GM12878 (cell line): Measurements from ENCODE around the gene CD276. TPM values are rescaled to one million over a fixed set of nuclear protein-coding genes. Genes with fewer than 3 reads are reported as not detected.

ENCODE experiments used
- ATAC-seq: fragments of 200-7000 bp; cut with Tn5 transposase; 3 replicates; pipeline ENCODE4 v1.9.1; 2020; ENCODE audit warnings: mild to moderate bottlenecking, moderate library complexity
- BruUV-seq: library from RNA; stranded (reverse); fragments of 400-500 nt; replicated peaks from 2 replicates; lab custom pipeline; 2021; lab: Mats Ljungman, UMichigan
- CTCF ChIA-PET: fragments of 300-600 bp; sonication (Branson Sonifier 250); formaldehyde crosslinking; extraction: SDS; loops from one replicate; lab custom pipeline; 2021; ENCODE audit warnings: inconsistent platforms; lab: Yijun Ruan, JAX
- POLR2A ChIA-PET: fragments of 350-600 bp; formaldehyde crosslinking; extraction: SDS; loops from one replicate; lab custom pipeline; 2021; ENCODE audit warnings: inconsistent platforms; lab: Charles Lee
- RAD21 ChIA-PET: fragments of 300-600 bp; sonication (Branson Sonifier 250); formaldehyde crosslinking; loops from one replicate; lab custom pipeline; 2023; ENCODE audit warnings: antibody characterized with exemption; ENCODE audit not compliant: unreplicated experiment; lab: Charles Lee
- SMC1A ChIA-PET: fragments of 300-600 bp; sonication (Branson Sonifier 250); formaldehyde crosslinking; loops from one replicate; lab custom pipeline; 2023; ENCODE audit not compliant: unreplicated experiment, uncharacterized antibody; lab: Charles Lee
- DNase-seq: peaks from one replicate; pipeline ENCODE4 v3.0.0-alpha.2; 2011; ENCODE audit warnings: low read depth, low spot score
- FAIRE-seq: peaks from 3 replicates; lab custom pipeline; 2011; peaks lifted over from hg19 to GRCh38; lab: Jason Lieb, UNC
- H2AFZ ChIP-seq: 2 replicates; pipeline ENCODE4 v1.6.0; 2011; ENCODE audit warnings: low read depth, low read length, control low read depth; ENCODE audit not compliant: control insufficient read depth
- H3K27ac ChIP-seq: 2 replicates; pipeline ENCODE4 v1.5.1; 2011; ENCODE audit warnings: control low read depth; ENCODE audit not compliant: control insufficient read depth, insufficient read depth
- H3K27me3 ChIP-seq, 2 experiments: replicated peaks in 1 of 2; 2 replicates each; pipeline versions ENCODE4 v1.6.0 to v1.6.1; 2011; ENCODE audit warnings: low read length in 1 of 2; ENCODE audit not compliant: control insufficient read depth in 2 of 2, insufficient read depth in 2 of 2
- H3K36me3 ChIP-seq, 2 experiments: 2 replicates each; pipeline ENCODE4 v1.5.1; 2011; ENCODE audit warnings: low read length in 1 of 2; ENCODE audit not compliant: control insufficient read depth in 2 of 2, insufficient read depth in 2 of 2
- H3K4me1 ChIP-seq: 2 replicates; pipeline ENCODE4 v1.6.1; 2011; ENCODE audit warnings: mild to moderate bottlenecking, low read length, moderate library complexity, mixed read lengths; ENCODE audit not compliant: control insufficient read depth, insufficient read depth
- H3K4me2 ChIP-seq: 2 replicates; pipeline ENCODE4 v1.6.0; 2011; ENCODE audit warnings: control low read depth; ENCODE audit not compliant: control insufficient read depth, insufficient read depth
- H3K4me3 ChIP-seq: fragments of 200-600 bp; sonication (generic); 2 replicates; pipeline ENCODE4 v1.5.1; 2016
- H3K79me2 ChIP-seq: 2 replicates; pipeline ENCODE4 v1.6.0; 2011; ENCODE audit warnings: low read length; ENCODE audit not compliant: control insufficient read depth, insufficient read depth
- H3K9ac ChIP-seq: 2 replicates; pipeline ENCODE4 v1.8.0; 2011; ENCODE audit warnings: low read length, control low read depth, mixed read lengths; ENCODE audit not compliant: control insufficient read depth, insufficient read depth
- H3K9me3 ChIP-seq: replicated peaks from 3 replicates; pipeline ENCODE4 v1.5.1; 2011; ENCODE audit warnings: mild to moderate bottlenecking, low read length; ENCODE audit not compliant: control insufficient read depth, insufficient read depth
- H4K20me1 ChIP-seq: 2 replicates; pipeline ENCODE4 v1.6.0; 2011; ENCODE audit not compliant: control insufficient read depth, insufficient read depth
- ESRRA ChIP-seq: IDR thresholded peaks from 2 replicates; pipeline ENCODE4 v1.6.1; 2012; ENCODE audit warnings: mild to moderate bottlenecking, low read length, improper control_type of control experiment
- GABPA ChIP-seq: IDR thresholded peaks from 2 replicates; pipeline ENCODE4 v1.6.1; 2014; ENCODE audit warnings: antibody characterized with exemption, low read depth, mild to moderate bottlenecking, inconsistent platforms
- HDAC2 ChIP-seq: fragments of 200-600 bp; sonication (generic); IDR thresholded peaks from 2 replicates; pipeline ENCODE4 v1.6.1; 2017
- IKZF2 ChIP-seq, 2 experiments: fragments of 450-650 bp; IDR thresholded peaks; 2 replicates each; pipeline ENCODE4 v1.6.1; 2017; ENCODE audit warnings: mild to moderate bottlenecking in 2 of 2, moderate library complexity in 2 of 2
- POLR2AphosphoS5 ChIP-seq: IDR thresholded peaks from 2 replicates; pipeline ENCODE4 v1.6.1; 2011; ENCODE audit warnings: mild to moderate bottlenecking, low read length, inconsistent platforms
- SPI1 ChIP-seq: IDR thresholded peaks from 2 replicates; pipeline ENCODE4 v1.6.1; 2011; ENCODE audit warnings: low read depth, mild to moderate bottlenecking, low read length, moderate library complexity, borderline replicate concordance; ENCODE audit not compliant: insufficient read depth
- SREBF2 ChIP-seq: IDR thresholded peaks from 2 replicates; pipeline ENCODE4 v1.6.1; 2012; ENCODE audit warnings: mild to moderate bottlenecking, low read length
- WGBS: methylation state at CpG from one replicate; pipeline ENCODE4 v1.1.6; 2016; ENCODE audit warnings: low lambda C conversion rate; ENCODE audit not compliant: insufficient replicate concordance, insufficient coverage; ENCODE audit errors: missing lambda C conversion rate; 5-methylcytosine and 5-hydroxymethylcytosine counted together
- in situ Hi-C: fragments of 300-500 bp; cut with MboI; formaldehyde crosslinking; loops from 9 replicates; pipeline ENCODE4 v1.14.3; 2018; ENCODE audit warnings: mixed read lengths
- intact Hi-C: fragments of 100-400 bp; cut with micrococcal nuclease; formaldehyde crosslinking; loops from one replicate; pipeline ENCODE4 v1.14.2; 2022; ENCODE audit not compliant: unreplicated experiment
- polyA plus RNA-seq, 11 experiments: library from polyadenylated mRNA; depleted of rRNA in 4 of 11; unstranded in 6 of 11; stranded (reverse) in 5 of 11; fragments of >200 nt; fragmentation: Nextera tagmentation in 4 of 11; fragmentation: Illumina TruSeq in 1 of 11; extraction: Ambion mirVana in 4 of 11; extraction: Trizol in 1 of 11; gene quantifications; 1 replicate in 1 of 11; 2 replicates in 10 of 11; pipeline versions ENCODE4 v1.2.1 to v1.2.3, GENCODE V29; 2011 to 2016; ENCODE audit warnings: inconsistent platforms in 2 of 11, missing spikeins in 2 of 11, low read depth in 1 of 11
- total RNA-seq, 4 experiments: library from RNA; depleted of rRNA in 3 of 4; stranded (reverse); fragments of >200 nt in 3 of 4; fragmentation: Illumina TruSeq in 1 of 4; extraction: Trizol in 1 of 4; gene quantifications; 2 replicates each; pipeline versions ENCODE4 v1.2.1 to v1.2.3, GENCODE V29; 2013 to 2021
- TF ChIP-seq, protein P1 (sequence below): fragments of 450-650 bp; formaldehyde crosslinking; IDR thresholded peaks from 2 replicates; pipeline ENCODE4 v1.4.0; 2022; ENCODE audit warnings: mild to moderate bottlenecking, moderate library complexity

The CD276 gene
- total and polyA plus RNA-seq, 10 of the 15 experiments (the other 5 are each of a cell fraction or from before 2014, with no cell fraction given): 0.11 to 3.0 (median 1.2) TPM

GRCh38 chr15:73751899-73752805 is 68.0 kb downstream of the CD276 start:
- H4K20me1 ChIP-seq: no peaks in the 10 kb centered on the region
- no peak overlapping the region for H3K4me3 ChIP-seq
- H3K9ac ChIP-seq: no peak overlapping the region
- FAIRE-seq (no peak), DNase-seq (no peak), ATAC-seq (no peak)
- RAD21 ChIA-PET: no interaction called here
- POLR2A ChIA-PET: no interaction called here
- no peaks in the 10 kb centered on the region for H3K36me3 ChIP-seq
- CTCF ChIA-PET: no interaction called here
- no peak overlapping the region for H3K4me2 ChIP-seq
- SMC1A ChIA-PET: no interaction called here
- H3K27ac ChIP-seq: no peak overlapping the region
- H3K27me3 ChIP-seq: peaks cover 0 to 6% of the 10 kb centered on the region in 2 experiments; a peak in 2 of 4 replicates
- no TSS peak for BruUV-seq
- no peaks in the 10 kb centered on the region for H3K79me2 ChIP-seq
- no peaks in the 10 kb centered on the region for H3K4me1 ChIP-seq
- in situ Hi-C loops (no loop called here), intact Hi-C loops (no loop called here)
- no peak for TF ChIP-seq ESRRA
- no peak for TF ChIP-seq HDAC2
- no peak for TF ChIP-seq SREBF2
- TF ChIP-seq SPI1: no peak
- no peak for TF ChIP-seq IKZF2 (IDR thresholded peaks at IDR 0.05)
- no peak for TF ChIP-seq POLR2AphosphoS5
- TF ChIP-seq, protein P1, sequence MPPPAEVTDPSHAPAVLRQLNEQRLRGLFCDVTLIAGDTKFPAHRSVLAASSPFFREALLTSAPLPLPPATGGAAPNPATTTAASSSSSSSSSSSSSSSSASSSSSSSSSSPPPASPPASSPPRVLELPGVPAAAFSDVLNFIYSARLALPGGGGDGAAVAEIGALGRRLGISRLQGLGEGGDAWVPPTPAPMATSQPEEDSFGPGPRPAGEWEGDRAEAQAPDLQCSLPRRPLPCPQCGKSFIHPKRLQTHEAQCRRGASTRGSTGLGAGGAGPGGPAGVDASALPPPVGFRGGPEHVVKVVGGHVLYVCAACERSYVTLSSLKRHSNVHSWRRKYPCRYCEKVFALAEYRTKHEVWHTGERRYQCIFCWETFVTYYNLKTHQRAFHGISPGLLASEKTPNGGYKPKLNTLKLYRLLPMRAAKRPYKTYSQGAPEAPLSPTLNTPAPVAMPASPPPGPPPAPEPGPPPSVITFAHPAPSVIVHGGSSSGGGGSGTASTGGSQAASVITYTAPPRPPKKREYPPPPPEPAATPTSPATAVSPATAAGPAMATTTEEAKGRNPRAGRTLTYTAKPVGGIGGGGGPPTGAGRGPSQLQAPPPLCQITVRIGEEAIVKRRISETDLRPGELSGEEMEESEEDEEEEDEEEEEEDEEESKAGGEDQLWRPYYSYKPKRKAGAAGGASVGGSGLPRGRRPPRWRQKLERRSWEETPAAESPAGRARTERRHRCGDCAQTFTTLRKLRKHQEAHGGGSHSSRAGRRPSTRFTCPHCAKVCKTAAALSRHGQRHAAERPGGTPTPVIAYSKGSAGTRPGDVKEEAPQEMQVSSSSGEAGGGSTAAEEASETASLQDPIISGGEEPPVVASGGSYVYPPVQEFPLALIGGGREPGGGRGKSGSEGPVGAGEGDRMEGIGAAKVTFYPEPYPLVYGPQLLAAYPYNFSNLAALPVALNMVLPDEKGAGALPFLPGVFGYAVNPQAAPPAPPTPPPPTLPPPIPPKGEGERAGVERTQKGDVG: no peak
- no peak for TF ChIP-seq GABPA
- no peak overlapping the region for H2AFZ ChIP-seq
- no peaks in the 10 kb centered on the region for H3K9me3 ChIP-seq
- 16% methylated on average over 64 of the region's 79 CpGs for WGBS
